WTC11 (cell line): ENCODE results near the gene NRG3. TPM values are rescaled to one million over a fixed set of nuclear protein-coding genes. Genes with fewer than 3 reads are reported as not detected.

ENCODE experiments used
- ATAC-seq: fragments of 200-7000 bp; cut with Tn5 transposase; 2 replicates; pipeline ENCODE4 v1.10.0; 2021; ENCODE audit warnings: mild to moderate bottlenecking, moderate library complexity
- CTCF ChIA-PET: fragments of 300-600 bp; sonication (Branson Sonifier 250); formaldehyde crosslinking; loops from one replicate; lab custom pipeline; 2021; ENCODE audit warnings: antibody characterized with exemption; lab: Charles Lee
- POLR2A ChIA-PET: fragments of 350-600 bp; sonication (Branson Sonifier 250); formaldehyde crosslinking; loops from one replicate; lab custom pipeline; 2021; ENCODE audit warnings: antibody characterized with exemption; lab: Charles Lee
- DNase-seq: peaks from one replicate; pipeline ENCODE4 v3.0.0; 2021; ENCODE audit warnings: low spot score
- H3K27ac Mint-ChIP-seq: 2 replicates; pipeline ENCODE4 v1.8.0; 2021; ENCODE audit warnings: mixed read lengths
- H3K27me3 Mint-ChIP-seq: 2 replicates; pipeline ENCODE4 v1.8.0; 2021; ENCODE audit warnings: low read depth, mild to moderate bottlenecking, moderate library complexity, mixed read lengths
- H3K36me3 Mint-ChIP-seq: 2 replicates; pipeline ENCODE4 v1.8.0; 2021; ENCODE audit warnings: mixed read lengths
- H3K4me1 Mint-ChIP-seq: 2 replicates; pipeline ENCODE4 v1.8.0; 2022; ENCODE audit warnings: mixed read lengths
- H3K4me3 Mint-ChIP-seq: 2 replicates; pipeline ENCODE4 v1.8.0; 2021; ENCODE audit warnings: mild to moderate bottlenecking, moderate library complexity, mixed read lengths
- H3K9me3 Mint-ChIP-seq: 2 replicates; pipeline ENCODE4 v1.8.0; 2021; ENCODE audit warnings: mixed read lengths
- GTF2I ChIP-seq: fragments of 250-450 bp; sonication (Bioruptor Pico); conservative IDR thresholded peaks from 2 replicates; pipeline ENCODE4 v1.4.0; 2021; ENCODE audit warnings: mild to moderate bottlenecking
- IRF2 ChIP-seq: sonication (generic); formaldehyde crosslinking; IDR thresholded peaks from 2 replicates; pipeline ENCODE4 v1.8.0; 2022; ENCODE audit warnings: low read depth, missing genetic modification reagents, borderline replicate concordance
- KAT7 ChIP-seq: sonication (generic); formaldehyde crosslinking; IDR thresholded peaks from 2 replicates; pipeline ENCODE4 v1.8.1; 2023; ENCODE audit warnings: missing genetic modification reagents, mild to moderate bottlenecking, borderline replicate concordance
- NR1H2 ChIP-seq: sonication (generic); formaldehyde crosslinking; IDR thresholded peaks from 2 replicates; pipeline ENCODE4 v1.9.0; 2021; ENCODE audit warnings: mild to moderate bottlenecking, moderate library complexity, missing genetic modification reagents
- PRDM15 ChIP-seq: sonication (generic); formaldehyde crosslinking; IDR thresholded peaks from 2 replicates; pipeline ENCODE4 v1.8.0; 2022; ENCODE audit warnings: missing genetic modification reagents
- TEAD4 ChIP-seq: sonication (generic); formaldehyde crosslinking; IDR thresholded peaks from 2 replicates; pipeline ENCODE4 v1.8.0; 2022; ENCODE audit warnings: mild to moderate bottlenecking, missing genetic modification reagents
- ZBTB21 ChIP-seq: sonication (generic); formaldehyde crosslinking; IDR thresholded peaks from 2 replicates; pipeline ENCODE4 v1.8.1; 2023; ENCODE audit warnings: mild to moderate bottlenecking, missing genetic modification reagents, borderline replicate concordance
- ZNF396 ChIP-seq: fragments of 250-450 bp; sonication (Bioruptor Pico); IDR thresholded peaks from 2 replicates; pipeline ENCODE4 v1.8.0; 2021; ENCODE audit warnings: mild to moderate bottlenecking, moderate library complexity, borderline replicate concordance
- ZSCAN18 ChIP-seq: fragments of 250-450 bp; sonication (Bioruptor Pico); IDR thresholded peaks from 2 replicates; pipeline ENCODE4 v2.1.2; 2022; ENCODE audit warnings: mild to moderate bottlenecking, moderate library complexity
- total RNA-seq: library from RNA; stranded (reverse); gene quantifications from 3 replicates; pipeline ENCODE4 v1.2.3, GENCODE V29; 2021
- TF ChIP-seq, protein P1 (sequence below): sonication (generic); formaldehyde crosslinking; IDR thresholded peaks from 2 replicates; pipeline ENCODE4 v1.8.1; 2022; ENCODE audit warnings: low read depth, missing genetic modification reagents, borderline replicate concordance
- TF ChIP-seq, protein P2 (sequence below): sonication (generic); formaldehyde crosslinking; IDR thresholded peaks from 2 replicates; pipeline ENCODE4 v1.8.0; 2022; ENCODE audit warnings: mild to moderate bottlenecking, missing genetic modification reagents
- TF ChIP-seq, protein P3 (sequence below): fragments of 200-600 bp; IDR thresholded peaks from 2 replicates; pipeline ENCODE4 v1.8.0; 2022; ENCODE audit warnings: antibody characterized with exemption
- TF ChIP-seq, protein P4 (sequence below): sonication (generic); formaldehyde crosslinking; IDR thresholded peaks from 2 replicates; pipeline ENCODE4 v1.8.1; 2023; ENCODE audit warnings: mild to moderate bottlenecking, missing genetic modification reagents

The NRG3 gene
- total RNA-seq, 1 experiment from 2014 or later = 7.0 TPM

DNA sequence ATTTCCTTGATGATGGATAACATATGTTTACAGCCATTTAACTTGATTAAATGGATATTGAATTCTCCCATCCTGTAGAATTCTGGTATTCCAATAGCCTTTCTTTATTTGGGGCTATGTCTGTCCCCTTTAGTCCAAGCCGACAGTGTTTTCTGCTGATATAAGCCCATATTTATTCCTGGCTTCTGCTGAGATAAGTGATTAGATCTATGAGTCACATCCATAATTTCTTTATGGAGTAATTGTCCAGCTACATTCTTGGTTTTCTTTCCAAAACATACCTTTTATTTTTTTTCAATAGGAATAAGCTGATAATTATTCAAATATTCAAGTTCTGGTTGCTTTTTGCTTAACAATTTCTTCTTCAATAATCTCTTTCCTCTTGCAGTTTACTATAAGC lies 106.7 kb downstream of the NRG3 start:
- Mint-ChIP-seq H3K27ac (no peak overlapping the region), H3K9me3 (no peaks in the 10 kb centered on the region), H3K4me3 (no peak overlapping the region), H3K27me3 (no peaks in the 10 kb centered on the region), H3K36me3 (no peaks in the 10 kb centered on the region), H3K4me1 (no peaks in the 10 kb centered on the region)
- DNase-seq (no peak), ATAC-seq (no peak)
- TF ChIP-seq ZBTB21 (CRISPR knock-in tag) (no peak), NR1H2 (no peak), ZNF396 (CRISPR knock-in tag) (no peak), PRDM15 (no peak), KAT7 (no peak), IRF2 (CRISPR knock-in tag) (no peak), TEAD4 (CRISPR knock-in tag) (no peak), GTF2I (CRISPR knock-in tag) (no peak)
- TF ChIP-seq, protein P1, sequence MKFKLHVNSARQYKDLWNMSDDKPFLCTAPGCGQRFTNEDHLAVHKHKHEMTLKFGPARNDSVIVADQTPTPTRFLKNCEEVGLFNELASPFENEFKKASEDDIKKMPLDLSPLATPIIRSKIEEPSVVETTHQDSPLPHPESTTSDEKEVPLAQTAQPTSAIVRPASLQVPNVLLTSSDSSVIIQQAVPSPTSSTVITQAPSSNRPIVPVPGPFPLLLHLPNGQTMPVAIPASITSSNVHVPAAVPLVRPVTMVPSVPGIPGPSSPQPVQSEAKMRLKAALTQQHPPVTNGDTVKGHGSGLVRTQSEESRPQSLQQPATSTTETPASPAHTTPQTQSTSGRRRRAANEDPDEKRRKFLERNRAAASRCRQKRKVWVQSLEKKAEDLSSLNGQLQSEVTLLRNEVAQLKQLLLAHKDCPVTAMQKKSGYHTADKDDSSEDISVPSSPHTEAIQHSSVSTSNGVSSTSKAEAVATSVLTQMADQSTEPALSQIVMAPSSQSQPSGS (CRISPR knock-in tag) = no peak
- TF ChIP-seq, protein P2, sequence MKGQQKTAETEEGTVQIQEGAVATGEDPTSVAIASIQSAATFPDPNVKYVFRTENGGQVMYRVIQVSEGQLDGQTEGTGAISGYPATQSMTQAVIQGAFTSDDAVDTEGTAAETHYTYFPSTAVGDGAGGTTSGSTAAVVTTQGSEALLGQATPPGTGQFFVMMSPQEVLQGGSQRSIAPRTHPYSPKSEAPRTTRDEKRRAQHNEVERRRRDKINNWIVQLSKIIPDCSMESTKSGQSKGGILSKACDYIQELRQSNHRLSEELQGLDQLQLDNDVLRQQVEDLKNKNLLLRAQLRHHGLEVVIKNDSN = no peak
- TF ChIP-seq, protein P3, sequence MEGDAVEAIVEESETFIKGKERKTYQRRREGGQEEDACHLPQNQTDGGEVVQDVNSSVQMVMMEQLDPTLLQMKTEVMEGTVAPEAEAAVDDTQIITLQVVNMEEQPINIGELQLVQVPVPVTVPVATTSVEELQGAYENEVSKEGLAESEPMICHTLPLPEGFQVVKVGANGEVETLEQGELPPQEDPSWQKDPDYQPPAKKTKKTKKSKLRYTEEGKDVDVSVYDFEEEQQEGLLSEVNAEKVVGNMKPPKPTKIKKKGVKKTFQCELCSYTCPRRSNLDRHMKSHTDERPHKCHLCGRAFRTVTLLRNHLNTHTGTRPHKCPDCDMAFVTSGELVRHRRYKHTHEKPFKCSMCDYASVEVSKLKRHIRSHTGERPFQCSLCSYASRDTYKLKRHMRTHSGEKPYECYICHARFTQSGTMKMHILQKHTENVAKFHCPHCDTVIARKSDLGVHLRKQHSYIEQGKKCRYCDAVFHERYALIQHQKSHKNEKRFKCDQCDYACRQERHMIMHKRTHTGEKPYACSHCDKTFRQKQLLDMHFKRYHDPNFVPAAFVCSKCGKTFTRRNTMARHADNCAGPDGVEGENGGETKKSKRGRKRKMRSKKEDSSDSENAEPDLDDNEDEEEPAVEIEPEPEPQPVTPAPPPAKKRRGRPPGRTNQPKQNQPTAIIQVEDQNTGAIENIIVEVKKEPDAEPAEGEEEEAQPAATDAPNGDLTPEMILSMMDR = no peak
- TF ChIP-seq, protein P4, sequence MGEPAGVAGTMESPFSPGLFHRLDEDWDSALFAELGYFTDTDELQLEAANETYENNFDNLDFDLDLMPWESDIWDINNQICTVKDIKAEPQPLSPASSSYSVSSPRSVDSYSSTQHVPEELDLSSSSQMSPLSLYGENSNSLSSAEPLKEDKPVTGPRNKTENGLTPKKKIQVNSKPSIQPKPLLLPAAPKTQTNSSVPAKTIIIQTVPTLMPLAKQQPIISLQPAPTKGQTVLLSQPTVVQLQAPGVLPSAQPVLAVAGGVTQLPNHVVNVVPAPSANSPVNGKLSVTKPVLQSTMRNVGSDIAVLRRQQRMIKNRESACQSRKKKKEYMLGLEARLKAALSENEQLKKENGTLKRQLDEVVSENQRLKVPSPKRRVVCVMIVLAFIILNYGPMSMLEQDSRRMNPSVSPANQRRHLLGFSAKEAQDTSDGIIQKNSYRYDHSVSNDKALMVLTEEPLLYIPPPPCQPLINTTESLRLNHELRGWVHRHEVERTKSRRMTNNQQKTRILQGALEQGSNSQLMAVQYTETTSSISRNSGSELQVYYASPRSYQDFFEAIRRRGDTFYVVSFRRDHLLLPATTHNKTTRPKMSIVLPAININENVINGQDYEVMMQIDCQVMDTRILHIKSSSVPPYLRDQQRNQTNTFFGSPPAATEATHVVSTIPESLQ (CRISPR knock-in tag) = no peak
- ChIA-PET CTCF (no interaction called here), POLR2A (no interaction called here)

- no peak overlapping the region for H3K4me3 Mint-ChIP-seq
- POLR2A ChIA-PET = no interaction called here
- H3K36me3 Mint-ChIP-seq = no peaks in the 10 kb centered on the region
- H3K27me3 Mint-ChIP-seq = no peaks in the 10 kb centered on the region
- H3K4me1 Mint-ChIP-seq = no peaks in the 10 kb centered on the region
- DNase-seq = no peak
- CTCF ChIA-PET = no interaction called here
- no peak overlapping the region for H3K27ac Mint-ChIP-seq
- no peak for ATAC-seq
- no peak for TF ChIP-seq ZSCAN18 (CRISPR knock-in tag)
- TF ChIP-seq, protein P3 = no peak
- TF ChIP-seq, protein P4 (CRISPR knock-in tag) = no peak
- no peaks in the 10 kb centered on the region for H3K9me3 Mint-ChIP-seq
Measured at GRCh38 chr10:81984428-81984827, 109.4 kb downstream of the NRG3 start.
